Upper lobe of right lung (tissue), 1 donor: ENCODE measurements around the gene SMCO2. TPM values are rescaled to one million over a fixed set of nuclear protein-coding genes. Genes with fewer than 3 reads are reported as not detected.
"Not testable (repeated sequence)": the region's sequence is repeated elsewhere in the genome, so short reads cannot be mapped to it uniquely, and the experiment has no call there.

Experiments
- ATAC-seq: fragments of 200-7000 bp; cut with Tn5 transposase; one replicate; pipeline ENCODE4 v1.9.1; 2020; ENCODE audit warnings: mild to moderate bottlenecking, moderate library complexity
- DNase-seq: peaks from one replicate; pipeline ENCODE4 v3.0.0-alpha.2; 2020
- H3K27ac ChIP-seq: fragments of 200-600 bp; one replicate; pipeline ENCODE4 v1.8.0; 2022
- H3K27me3 ChIP-seq: fragments of 200-600 bp; one replicate; pipeline ENCODE4 v1.8.0; 2022; ENCODE audit warnings: mild to moderate bottlenecking
- H3K36me3 ChIP-seq: fragments of 200-600 bp; one replicate; pipeline ENCODE4 v1.8.0; 2022
- H3K4me1 ChIP-seq: fragments of 200-600 bp; one replicate; pipeline ENCODE4 v1.8.0; 2022
- H3K4me3 ChIP-seq: fragments of 200-600 bp; one replicate; pipeline ENCODE4 v1.8.0; 2022; ENCODE audit warnings: mild to moderate bottlenecking
- H3K9me3 ChIP-seq: fragments of 200-600 bp; one replicate; pipeline ENCODE4 v1.8.0; 2022
- intact Hi-C: fragments of 100-400 bp; cut with DNase I; formaldehyde crosslinking; loops from one replicate; pipeline ENCODE4 v1.11.0; 2022
- total RNA-seq: library from RNA; stranded (reverse); fragmentation: NEBNext Ultra II Directional; extraction: Animal tissue kit (Norgen Biotek cat#: 25700); gene quantifications from one replicate; pipeline ENCODE4 v1.2.1, GENCODE V29; 2021
- TF ChIP-seq, protein P1 (sequence below): fragments of 200-600 bp; IDR thresholded peaks from one replicate; pipeline ENCODE4 v1.8.0; 2022; ENCODE audit warnings: antibody characterized with exemption
- donor health status: DM: no; HTN: yes; CAD: no; lungs with severe emphysema.

SMCO2 gene
- total RNA-seq, 1 donor from 2014 or later: 0.38 TPM

- Histone ChIP-seq H3K4me3 (no peak overlapping the region), H3K27me3 (no peaks in the 10 kb centered on the region), H3K36me3 (no peaks in the 10 kb centered on the region), H3K27ac (no peak overlapping the region), H3K4me1 (peaks cover 19% of the 10 kb centered on the region), H3K9me3 (no peaks in the 10 kb centered on the region)
- TF ChIP-seq, protein P1, sequence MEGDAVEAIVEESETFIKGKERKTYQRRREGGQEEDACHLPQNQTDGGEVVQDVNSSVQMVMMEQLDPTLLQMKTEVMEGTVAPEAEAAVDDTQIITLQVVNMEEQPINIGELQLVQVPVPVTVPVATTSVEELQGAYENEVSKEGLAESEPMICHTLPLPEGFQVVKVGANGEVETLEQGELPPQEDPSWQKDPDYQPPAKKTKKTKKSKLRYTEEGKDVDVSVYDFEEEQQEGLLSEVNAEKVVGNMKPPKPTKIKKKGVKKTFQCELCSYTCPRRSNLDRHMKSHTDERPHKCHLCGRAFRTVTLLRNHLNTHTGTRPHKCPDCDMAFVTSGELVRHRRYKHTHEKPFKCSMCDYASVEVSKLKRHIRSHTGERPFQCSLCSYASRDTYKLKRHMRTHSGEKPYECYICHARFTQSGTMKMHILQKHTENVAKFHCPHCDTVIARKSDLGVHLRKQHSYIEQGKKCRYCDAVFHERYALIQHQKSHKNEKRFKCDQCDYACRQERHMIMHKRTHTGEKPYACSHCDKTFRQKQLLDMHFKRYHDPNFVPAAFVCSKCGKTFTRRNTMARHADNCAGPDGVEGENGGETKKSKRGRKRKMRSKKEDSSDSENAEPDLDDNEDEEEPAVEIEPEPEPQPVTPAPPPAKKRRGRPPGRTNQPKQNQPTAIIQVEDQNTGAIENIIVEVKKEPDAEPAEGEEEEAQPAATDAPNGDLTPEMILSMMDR: no peak
- intact Hi-C loops: no loop called here
- ATAC-seq: no peak
- no peak for DNase-seq
Observed at GRCh38 chr12:27535318-27535717, 88.8 kb downstream of the SMCO2 start.

DNA sequence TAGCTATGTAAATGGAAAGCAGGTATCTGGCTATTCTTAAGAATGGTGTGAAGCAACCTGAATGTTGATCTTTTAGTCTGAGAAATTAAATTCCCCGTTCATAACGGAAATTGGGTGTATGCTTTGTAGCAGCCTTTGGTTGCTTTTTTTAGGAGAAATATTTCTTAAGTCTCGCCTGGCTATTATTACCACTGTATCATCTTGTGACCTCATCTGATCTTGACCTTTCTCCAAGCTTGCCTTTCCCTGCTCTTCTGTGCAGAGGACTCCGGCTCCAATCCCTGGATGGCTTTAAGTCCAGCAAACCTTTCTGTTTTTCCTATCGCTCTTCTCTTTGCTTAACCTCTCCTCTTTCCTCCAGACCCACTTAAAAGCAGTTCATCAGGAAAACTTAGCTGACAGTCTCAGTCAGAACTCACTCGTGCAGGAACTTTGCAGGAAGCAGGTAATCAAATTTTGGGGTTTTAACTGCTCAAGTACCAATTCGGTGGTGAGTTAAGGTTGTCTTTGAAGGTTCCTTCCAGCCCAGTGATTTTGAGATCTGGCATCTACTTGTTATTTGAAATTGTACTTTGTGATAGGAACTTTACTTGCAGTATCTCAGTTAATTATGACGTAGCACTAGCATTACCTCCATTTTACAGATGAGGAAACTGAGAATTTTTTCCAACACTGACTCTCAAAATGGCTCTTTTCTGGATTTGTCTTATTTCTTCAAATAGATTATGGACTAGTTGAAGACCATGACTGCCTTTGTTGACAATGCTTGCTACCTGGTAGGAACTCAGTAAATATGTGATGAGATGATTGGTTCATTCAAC is 91.5 kb downstream of the SMCO2 start:
- Histone ChIP-seq H3K27me3 (no peaks in the 10 kb centered on the region), H3K9me3 (no peaks in the 10 kb centered on the region), H3K27ac (no peak overlapping the region), H3K36me3 (no peaks in the 10 kb centered on the region), H3K4me3 (no peak overlapping the region), H3K4me1 (peaks cover 18% of the 10 kb centered on the region)
- DNase-seq (no peak), ATAC-seq (no peak)
- intact Hi-C loops: no loop called here
- TF ChIP-seq, protein P1: no peak

GRCh38 chr12:27539191-27539631 is 92.7 kb downstream of the SMCO2 start:
- H3K4me1 ChIP-seq: peaks cover 18% of the 10 kb centered on the region
- H3K27ac ChIP-seq: peak overlapping the region; percentile 40
- ATAC-seq (peak; percentile 36), DNase-seq (no peak)
- H3K9me3 ChIP-seq: no peaks in the 10 kb centered on the region
- no peaks in the 10 kb centered on the region for H3K27me3 ChIP-seq
- no peak overlapping the region for H3K4me3 ChIP-seq
- intact Hi-C loops: no loop called here
- TF ChIP-seq, protein P1: no peak
- H3K36me3 ChIP-seq: no peaks in the 10 kb centered on the region

- no peaks in the 10 kb centered on the region for H3K27me3 ChIP-seq
- H3K4me1 ChIP-seq: peaks cover 18% of the 10 kb centered on the region
- TF ChIP-seq, protein P1: no peak
- H3K27ac ChIP-seq: no peak overlapping the region
- no peak for DNase-seq
- H3K36me3 ChIP-seq: no peaks in the 10 kb centered on the region
- H3K9me3 ChIP-seq: no peaks in the 10 kb centered on the region
- ATAC-seq: peak; percentile 45
- no peak overlapping the region for H3K4me3 ChIP-seq
- intact Hi-C loops: no loop called here
Observed at GRCh38 chr12:27541031-27541719, 94.6 kb downstream of the SMCO2 start.

- H3K27ac ChIP-seq: peak overlapping the region; percentile 8
- no peaks in the 10 kb centered on the region for H3K36me3 ChIP-seq
- peaks cover 16% of the 10 kb centered on the region for H3K4me1 ChIP-seq
- intact Hi-C loops: no loop called here
- no peaks in the 10 kb centered on the region for H3K9me3 ChIP-seq
- DNase-seq (no peak), ATAC-seq (peak; percentile 66)
- H3K27me3 ChIP-seq: no peaks in the 10 kb centered on the region
- H3K4me3 ChIP-seq: no peak overlapping the region
- TF ChIP-seq, protein P1: no peak
Observed at GRCh38 chr12:27542628-27543027, 96.1 kb downstream of the SMCO2 start.

- H3K9me3 ChIP-seq, H3K27ac ChIP-seq, ATAC-seq, H3K36me3 ChIP-seq, intact Hi-C loops, H3K4me3 ChIP-seq, DNase-seq, H3K27me3 ChIP-seq: not testable (repeated sequence)
- H3K4me1 ChIP-seq: peaks cover 12% of the 10 kb centered on the region
Observed at GRCh38 chr12:27544858-27545257, 98.3 kb downstream of the SMCO2 start.
